ENCODE data around the gene C20orf202.

- TF ChIP-seq SALL2 (tag by site-specific recombination; IDR thresholded peaks at IDR 0.05; ENCODE audit: borderline replicate concordance) (no peak), ZNF701 (tag by site-specific recombination; IDR thresholded peaks at IDR 0.05) (no peak), CTCF (tag by site-specific recombination; IDR thresholded peaks at IDR 0.05) (no peak), ZBTB7A (tag by site-specific recombination; IDR thresholded peaks at IDR 0.05; ENCODE audit: low read depth) (no peak), KLF9 (tag by site-specific recombination; IDR thresholded peaks at IDR 0.05; ENCODE audit: low read depth) (no peak), ZNF529 (tag by site-specific recombination; IDR thresholded peaks at IDR 0.05; ENCODE audit: insufficient replicate concordance) (no peak), REPIN1 (tag by site-specific recombination; IDR thresholded peaks at IDR 0.05; ENCODE audit: low read depth) (no peak), ZNF121 (tag by site-specific recombination; IDR thresholded peaks at IDR 0.05) (no peak), ZNF416 (tag by site-specific recombination; IDR thresholded peaks at IDR 0.05) (no peak), ZSCAN30 (tag by site-specific recombination; IDR thresholded peaks at IDR 0.05) (no peak), ZNF660 (tag by site-specific recombination; IDR thresholded peaks at IDR 0.05) (no peak), ZNF837 (tag by site-specific recombination; IDR thresholded peaks at IDR 0.05) (no peak)
Observed at GRCh38 chr20:1187605-1188171, 15.6 kb upstream of the C20orf202 start.

Measured in HEK293 (cell line).